GM12875 (cell line): ENCODE measurements around the gene PRKAG2.

Source experiments
- H3K4me3 ChIP-seq: one replicate; pipeline ENCODE4 v1.5.1; 2011; ENCODE audit warnings: low read depth, low read length, control low read depth
- TF ChIP-seq, protein P1 (sequence below): IDR thresholded peaks from 2 replicates; pipeline ENCODE4 v1.5.1; 2011; ENCODE audit warnings: low read depth, mild to moderate bottlenecking, control low read depth, inconsistent platforms, low read length, moderate library complexity, borderline replicate concordance; ENCODE audit not compliant: insufficient read depth

The PRKAG2 gene

DNA sequence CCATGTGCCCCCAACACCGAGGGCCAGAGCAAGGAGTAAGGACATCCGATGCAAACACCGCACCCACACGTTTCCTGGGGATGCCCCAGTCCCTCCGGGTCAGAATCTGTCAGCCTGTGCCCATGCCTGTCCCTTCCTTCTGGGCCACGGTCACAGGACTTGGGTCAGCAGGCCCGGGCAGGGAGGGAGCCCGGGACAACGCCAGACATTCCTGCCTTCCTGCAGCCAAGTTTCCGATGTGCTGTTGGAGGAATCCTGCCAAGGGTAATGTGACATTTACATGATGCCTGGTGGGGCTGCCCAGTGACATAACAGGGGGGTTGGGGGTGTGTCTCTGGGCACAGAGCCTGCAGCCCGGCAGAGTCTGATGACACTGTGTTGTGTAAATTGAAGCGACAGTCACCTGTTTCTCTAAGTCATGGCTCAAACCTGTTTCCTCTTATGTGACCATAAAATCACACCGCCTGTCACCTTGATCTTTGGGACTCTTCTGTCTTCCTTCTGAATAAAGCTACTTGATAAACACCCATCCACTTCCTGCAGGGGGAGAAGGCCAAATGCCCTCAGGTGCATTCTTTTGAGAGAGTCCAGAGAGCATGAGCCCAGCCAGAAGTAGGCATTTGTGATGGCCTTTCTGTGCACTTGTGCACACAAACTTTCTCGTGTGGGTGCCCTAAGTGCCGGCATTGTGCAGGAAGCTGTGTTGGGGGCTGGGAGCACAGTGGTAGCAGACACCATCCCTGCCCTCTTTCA lies 181.9 kb downstream of the PRKAG2 start:
- TF ChIP-seq, protein P1, sequence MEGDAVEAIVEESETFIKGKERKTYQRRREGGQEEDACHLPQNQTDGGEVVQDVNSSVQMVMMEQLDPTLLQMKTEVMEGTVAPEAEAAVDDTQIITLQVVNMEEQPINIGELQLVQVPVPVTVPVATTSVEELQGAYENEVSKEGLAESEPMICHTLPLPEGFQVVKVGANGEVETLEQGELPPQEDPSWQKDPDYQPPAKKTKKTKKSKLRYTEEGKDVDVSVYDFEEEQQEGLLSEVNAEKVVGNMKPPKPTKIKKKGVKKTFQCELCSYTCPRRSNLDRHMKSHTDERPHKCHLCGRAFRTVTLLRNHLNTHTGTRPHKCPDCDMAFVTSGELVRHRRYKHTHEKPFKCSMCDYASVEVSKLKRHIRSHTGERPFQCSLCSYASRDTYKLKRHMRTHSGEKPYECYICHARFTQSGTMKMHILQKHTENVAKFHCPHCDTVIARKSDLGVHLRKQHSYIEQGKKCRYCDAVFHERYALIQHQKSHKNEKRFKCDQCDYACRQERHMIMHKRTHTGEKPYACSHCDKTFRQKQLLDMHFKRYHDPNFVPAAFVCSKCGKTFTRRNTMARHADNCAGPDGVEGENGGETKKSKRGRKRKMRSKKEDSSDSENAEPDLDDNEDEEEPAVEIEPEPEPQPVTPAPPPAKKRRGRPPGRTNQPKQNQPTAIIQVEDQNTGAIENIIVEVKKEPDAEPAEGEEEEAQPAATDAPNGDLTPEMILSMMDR = no peak
- no peak overlapping the region for H3K4me3 ChIP-seq

DNA sequence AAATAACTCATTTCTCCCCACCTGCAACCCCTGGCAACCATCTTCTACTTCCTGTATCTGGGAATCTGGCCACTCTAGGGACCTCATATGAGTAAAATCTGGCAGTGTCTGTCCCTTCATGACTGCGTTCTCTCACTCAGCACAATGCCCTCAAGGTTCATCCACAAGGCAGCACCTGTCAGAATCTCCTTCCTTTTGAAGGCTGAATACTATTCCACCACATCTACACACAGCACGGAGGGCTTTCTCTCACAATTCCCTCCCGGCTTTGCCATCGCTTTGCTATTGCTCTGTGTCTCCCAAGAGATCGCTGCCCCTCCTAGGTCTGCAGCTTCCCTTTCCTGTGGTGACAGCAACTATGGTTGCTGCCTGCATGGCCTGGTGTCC lies 182.5 kb downstream of the PRKAG2 start:
- no peak overlapping the region for H3K4me3 ChIP-seq
- TF ChIP-seq, protein P1 = no peak

DNA sequence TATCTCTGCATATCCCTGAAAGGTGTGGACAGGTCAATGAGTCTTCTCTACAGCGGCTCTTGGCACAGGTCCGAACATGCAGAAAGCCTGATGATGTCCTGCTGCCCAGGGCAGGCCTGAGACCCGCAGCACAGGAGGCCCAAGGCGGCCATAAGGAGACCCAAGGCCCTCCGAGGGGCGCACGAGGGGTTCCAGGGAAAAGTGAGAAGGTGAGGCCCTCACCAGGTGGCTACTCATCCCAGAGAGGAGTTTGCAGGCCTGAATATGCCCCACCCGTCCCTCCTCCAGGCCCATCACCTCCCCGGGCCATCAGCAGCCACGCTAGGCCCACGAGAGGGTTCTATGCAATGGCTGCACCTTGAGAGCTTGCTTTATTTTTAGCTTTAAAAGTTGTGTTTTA lies 183.8 kb downstream of the PRKAG2 start:
- no peak overlapping the region for H3K4me3 ChIP-seq
- TF ChIP-seq, protein P1 = no peak

DNA sequence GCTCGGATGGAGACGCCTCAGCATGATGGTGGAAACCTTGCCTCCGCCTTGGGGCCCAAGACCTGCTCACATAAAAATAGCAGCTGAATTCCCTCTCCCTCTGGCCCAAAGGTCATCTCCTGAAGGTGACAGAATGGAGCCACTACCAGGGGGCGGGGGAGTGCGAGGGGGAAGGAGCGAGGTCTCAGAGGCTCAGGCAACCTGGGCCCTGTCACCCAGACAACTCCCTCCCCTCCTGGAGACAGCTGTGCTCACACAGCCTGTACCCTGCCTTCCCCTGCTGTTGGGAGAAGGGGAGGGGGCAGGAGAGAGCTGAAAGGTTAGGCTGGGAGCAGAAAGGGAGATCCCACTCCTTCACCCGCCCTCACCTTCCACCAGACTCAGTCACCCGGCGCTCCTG lies 184.2 kb downstream of the PRKAG2 start:
- TF ChIP-seq, protein P1 = no peak

DNA sequence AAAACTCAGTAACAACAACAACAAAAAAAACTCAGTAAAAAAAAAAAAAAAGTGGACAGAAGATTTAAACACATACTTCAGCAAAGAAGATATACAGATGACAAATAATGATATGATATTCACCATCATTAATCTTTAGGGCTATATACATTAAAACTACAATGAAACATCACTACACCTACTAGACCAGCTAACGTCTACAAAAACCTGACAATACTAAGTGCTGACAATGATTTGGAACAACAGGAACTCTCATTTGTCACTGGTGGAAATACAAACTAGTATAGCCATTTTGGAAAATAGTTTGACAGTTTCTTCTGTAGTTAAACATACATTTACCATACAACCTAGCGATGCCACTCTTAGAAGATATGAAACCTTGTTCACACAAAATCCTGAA lies 185.5 kb downstream of the PRKAG2 start:
- TF ChIP-seq, protein P1 = no peak
- H3K4me3 ChIP-seq = no peak overlapping the region

More for the DNA sequence above, 184.2 kb downstream of the PRKAG2 start:
- H3K4me3 ChIP-seq = no peak overlapping the region

DNA sequence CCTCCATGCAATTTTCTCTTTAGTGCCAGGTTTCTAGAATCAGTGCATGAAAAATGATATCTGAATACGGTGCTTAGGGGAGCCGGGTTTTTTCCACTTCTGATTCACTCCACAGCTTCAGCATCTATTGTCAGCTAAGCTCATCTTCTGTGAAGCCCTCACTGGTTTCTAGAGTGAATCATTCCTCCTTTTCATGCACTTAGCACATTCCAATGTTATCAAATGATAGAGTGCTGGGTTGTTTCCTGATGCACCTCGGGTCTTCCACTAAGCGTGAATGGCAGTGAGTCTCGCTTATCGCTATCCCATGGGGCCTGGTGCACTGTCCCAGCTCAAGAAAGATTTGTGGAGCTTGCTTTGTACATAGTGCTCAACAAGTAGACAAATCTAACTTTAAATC lies 186.3 kb downstream of the PRKAG2 start:
- TF ChIP-seq, protein P1 = no peak

More for the DNA sequence above, 186.3 kb downstream of the PRKAG2 start:
- H3K4me3 ChIP-seq = no peak overlapping the region
